ENCODE results near the gene OLIG1. TPM values are rescaled to one million over a fixed set of nuclear protein-coding genes. Genes with fewer than 3 reads are reported as not detected.

The OLIG1 gene
- total RNA-seq, 1 donor from 2014 or later = not detected

GRCh38 chr21:33110340-33110715 lies 40.4 kb downstream of the OLIG1 start:
- Histone ChIP-seq H3K4me1 (ENCODE audit: control insufficient read depth in 3 of 3, insufficient read depth in 3 of 3, low read length in 3 of 3) (peaks cover 0 to 3% (median 2%) of the 10 kb centered on the region in 3 donors), H3K4me3 (ENCODE audit: low read length in 3 of 3) (no peak overlapping the region), H3K9me3 (ENCODE audit: control insufficient read depth in 3 of 3, low read length in 3 of 3) (no peaks in the 10 kb centered on the region), H3K27ac (ENCODE audit: low read depth, low read length) (no peak overlapping the region), H3K27me3 (ENCODE audit: control insufficient read depth in 3 of 3, insufficient read depth in 3 of 3, low read length in 3 of 3) (peaks cover 38 to 60% (median 59%) of the 10 kb centered on the region in 3 donors), H3K36me3 (ENCODE audit: control insufficient read depth in 3 of 3, insufficient read depth in 3 of 3, low read length in 3 of 3) (no peaks in the 10 kb centered on the region), H3K9ac (ENCODE audit: low read depth in 1 of 3, low read length in 3 of 3) (no peak overlapping the region)

- Histone ChIP-seq H3K36me3 (ENCODE audit: control insufficient read depth in 3 of 3, insufficient read depth in 3 of 3, low read length in 3 of 3) (no peaks in the 10 kb centered on the region), H3K27me3 (ENCODE audit: control insufficient read depth in 3 of 3, insufficient read depth in 3 of 3, low read length in 3 of 3) (peaks cover 38 to 68% (median 64%) of the 10 kb centered on the region in 3 donors), H3K27ac (ENCODE audit: low read depth, low read length) (no peak overlapping the region), H3K9me3 (ENCODE audit: control insufficient read depth in 3 of 3, low read length in 3 of 3) (no peaks in the 10 kb centered on the region), H3K4me1 (ENCODE audit: control insufficient read depth in 3 of 3, insufficient read depth in 3 of 3, low read length in 3 of 3) (peaks cover 3 to 7% (median 5%) of the 10 kb centered on the region in 3 donors), H3K9ac (ENCODE audit: low read depth in 1 of 3, low read length in 3 of 3) (no peak overlapping the region), H3K4me3 (ENCODE audit: low read length in 3 of 3) (no peak overlapping the region)
Measured at GRCh38 chr21:33111577-33111976, 41.6 kb downstream of the OLIG1 start.

- no peak overlapping the region for H3K27ac ChIP-seq (ENCODE audit: low read depth, low read length)
- H3K9me3 ChIP-seq (ENCODE audit: control insufficient read depth in 3 of 3, low read length in 3 of 3) = no peaks in the 10 kb centered on the region
- H3K9ac ChIP-seq (ENCODE audit: low read depth in 1 of 3, low read length in 3 of 3) = no peak overlapping the region
- H3K4me1 ChIP-seq (ENCODE audit: control insufficient read depth in 3 of 3, insufficient read depth in 3 of 3, low read length in 3 of 3) = peaks cover 3 to 9% (median 5%) of the 10 kb centered on the region in 3 donors
- H3K4me3 ChIP-seq (ENCODE audit: low read length in 3 of 3) = no peak overlapping the region
- H3K36me3 ChIP-seq (ENCODE audit: control insufficient read depth in 3 of 3, insufficient read depth in 3 of 3, low read length in 3 of 3) = no peaks in the 10 kb centered on the region
- H3K27me3 ChIP-seq (ENCODE audit: control insufficient read depth in 3 of 3, insufficient read depth in 3 of 3, low read length in 3 of 3) = peaks cover 38 to 74% (median 64%) of the 10 kb centered on the region in 3 donors
Measured at GRCh38 chr21:33112151-33112550, 42.2 kb downstream of the OLIG1 start.

GRCh38 chr21:33112681-33113080 lies 42.7 kb downstream of the OLIG1 start:
- no peaks in the 10 kb centered on the region for H3K9me3 ChIP-seq (ENCODE audit: control insufficient read depth in 3 of 3, low read length in 3 of 3)
- peaks cover 38 to 72% (median 62%) of the 10 kb centered on the region in 3 donors for H3K27me3 ChIP-seq (ENCODE audit: control insufficient read depth in 3 of 3, insufficient read depth in 3 of 3, low read length in 3 of 3)
- H3K4me1 ChIP-seq (ENCODE audit: control insufficient read depth in 3 of 3, insufficient read depth in 3 of 3, low read length in 3 of 3) = peaks cover 3 to 9% (median 5%) of the 10 kb centered on the region in 3 donors
- H3K4me3 ChIP-seq (ENCODE audit: low read length in 3 of 3) = no peak overlapping the region
- no peaks in the 10 kb centered on the region for H3K36me3 ChIP-seq (ENCODE audit: control insufficient read depth in 3 of 3, insufficient read depth in 3 of 3, low read length in 3 of 3)
- H3K27ac ChIP-seq (ENCODE audit: low read depth, low read length) = no peak overlapping the region
- no peak overlapping the region for H3K9ac ChIP-seq (ENCODE audit: low read depth in 1 of 3, low read length in 3 of 3)

GRCh38 chr21:33113131-33113530 lies 43.2 kb downstream of the OLIG1 start:
- peaks cover 3 to 9% (median 5%) of the 10 kb centered on the region in 3 donors for H3K4me1 ChIP-seq (ENCODE audit: control insufficient read depth in 3 of 3, insufficient read depth in 3 of 3, low read length in 3 of 3)
- no peaks in the 10 kb centered on the region for H3K9me3 ChIP-seq (ENCODE audit: control insufficient read depth in 3 of 3, low read length in 3 of 3)
- no peak overlapping the region for H3K27ac ChIP-seq (ENCODE audit: low read depth, low read length)
- peaks cover 34 to 68% (median 60%) of the 10 kb centered on the region in 3 donors for H3K27me3 ChIP-seq (ENCODE audit: control insufficient read depth in 3 of 3, insufficient read depth in 3 of 3, low read length in 3 of 3)
- no peak overlapping the region for H3K4me3 ChIP-seq (ENCODE audit: low read length in 3 of 3)
- H3K36me3 ChIP-seq (ENCODE audit: control insufficient read depth in 3 of 3, insufficient read depth in 3 of 3, low read length in 3 of 3) = no peaks in the 10 kb centered on the region
- H3K9ac ChIP-seq (ENCODE audit: low read depth in 1 of 3, low read length in 3 of 3) = no peak overlapping the region

GRCh38 chr21:33114276-33114675 lies 44.3 kb downstream of the OLIG1 start:
- Histone ChIP-seq H3K27ac (ENCODE audit: low read depth, low read length) (no peak overlapping the region), H3K4me3 (ENCODE audit: low read length in 3 of 3) (no peak overlapping the region), H3K27me3 (ENCODE audit: control insufficient read depth in 3 of 3, insufficient read depth in 3 of 3, low read length in 3 of 3) (peaks cover 22 to 58% (median 54%) of the 10 kb centered on the region in 3 donors), H3K4me1 (ENCODE audit: control insufficient read depth in 3 of 3, insufficient read depth in 3 of 3, low read length in 3 of 3) (peaks cover 2 to 9% (median 4%) of the 10 kb centered on the region in 3 donors), H3K9ac (ENCODE audit: low read depth in 1 of 3, low read length in 3 of 3) (no peak overlapping the region), H3K36me3 (ENCODE audit: control insufficient read depth in 3 of 3, insufficient read depth in 3 of 3, low read length in 3 of 3) (no peaks in the 10 kb centered on the region), H3K9me3 (ENCODE audit: control insufficient read depth in 3 of 3, low read length in 3 of 3) (no peaks in the 10 kb centered on the region)

- Histone ChIP-seq H3K9ac (ENCODE audit: low read depth in 1 of 3, low read length in 3 of 3) (no peak overlapping the region), H3K36me3 (ENCODE audit: control insufficient read depth in 3 of 3, insufficient read depth in 3 of 3, low read length in 3 of 3) (no peaks in the 10 kb centered on the region), H3K27me3 (ENCODE audit: control insufficient read depth in 3 of 3, insufficient read depth in 3 of 3, low read length in 3 of 3) (peaks cover 9 to 43% (median 42%) of the 10 kb centered on the region in 3 donors), H3K27ac (ENCODE audit: low read depth, low read length) (no peak overlapping the region), H3K4me1 (ENCODE audit: control insufficient read depth in 3 of 3, insufficient read depth in 3 of 3, low read length in 3 of 3) (peaks cover 0 to 9% (median 3%) of the 10 kb centered on the region in 3 donors), H3K4me3 (ENCODE audit: low read length in 3 of 3) (no peak overlapping the region), H3K9me3 (ENCODE audit: control insufficient read depth in 3 of 3, low read length in 3 of 3) (no peaks in the 10 kb centered on the region)
Measured at GRCh38 chr21:33115631-33116510, 45.9 kb downstream of the OLIG1 start.

GRCh38 chr21:33116676-33117075 lies 46.7 kb downstream of the OLIG1 start:
- H3K9ac ChIP-seq (ENCODE audit: low read depth in 1 of 3, low read length in 3 of 3) = no peak overlapping the region
- no peak overlapping the region for H3K27ac ChIP-seq (ENCODE audit: low read depth, low read length)
- no peaks in the 10 kb centered on the region for H3K36me3 ChIP-seq (ENCODE audit: control insufficient read depth in 3 of 3, insufficient read depth in 3 of 3, low read length in 3 of 3)
- no peaks in the 10 kb centered on the region for H3K9me3 ChIP-seq (ENCODE audit: control insufficient read depth in 3 of 3, low read length in 3 of 3)
- peaks cover 0 to 9% (median 3%) of the 10 kb centered on the region in 3 donors for H3K4me1 ChIP-seq (ENCODE audit: control insufficient read depth in 3 of 3, insufficient read depth in 3 of 3, low read length in 3 of 3)
- peaks cover 1 to 37% (median 37%) of the 10 kb centered on the region in 3 donors for H3K27me3 ChIP-seq (ENCODE audit: control insufficient read depth in 3 of 3, insufficient read depth in 3 of 3, low read length in 3 of 3)
- no peak overlapping the region for H3K4me3 ChIP-seq (ENCODE audit: low read length in 3 of 3)

GRCh38 chr21:33117101-33117888 lies 47.4 kb downstream of the OLIG1 start:
- Histone ChIP-seq H3K9me3 (ENCODE audit: control insufficient read depth in 3 of 3, low read length in 3 of 3) (no peaks in the 10 kb centered on the region), H3K27ac (ENCODE audit: low read depth, low read length) (no peak overlapping the region), H3K9ac (ENCODE audit: low read depth in 1 of 3, low read length in 3 of 3) (no peak overlapping the region), H3K4me3 (ENCODE audit: low read length in 3 of 3) (no peak overlapping the region), H3K36me3 (ENCODE audit: control insufficient read depth in 3 of 3, insufficient read depth in 3 of 3, low read length in 3 of 3) (no peaks in the 10 kb centered on the region), H3K4me1 (ENCODE audit: control insufficient read depth in 3 of 3, insufficient read depth in 3 of 3, low read length in 3 of 3) (peaks cover 0 to 9% (median 3%) of the 10 kb centered on the region in 3 donors), H3K27me3 (ENCODE audit: control insufficient read depth in 3 of 3, insufficient read depth in 3 of 3, low read length in 3 of 3) (peaks cover 5 to 37% (median 35%) of the 10 kb centered on the region in 3 donors)

Measured in skeletal muscle tissue (tissue), 4 donors.